Measurements from ENCODE around the gene PLEKHA4.

DNA sequence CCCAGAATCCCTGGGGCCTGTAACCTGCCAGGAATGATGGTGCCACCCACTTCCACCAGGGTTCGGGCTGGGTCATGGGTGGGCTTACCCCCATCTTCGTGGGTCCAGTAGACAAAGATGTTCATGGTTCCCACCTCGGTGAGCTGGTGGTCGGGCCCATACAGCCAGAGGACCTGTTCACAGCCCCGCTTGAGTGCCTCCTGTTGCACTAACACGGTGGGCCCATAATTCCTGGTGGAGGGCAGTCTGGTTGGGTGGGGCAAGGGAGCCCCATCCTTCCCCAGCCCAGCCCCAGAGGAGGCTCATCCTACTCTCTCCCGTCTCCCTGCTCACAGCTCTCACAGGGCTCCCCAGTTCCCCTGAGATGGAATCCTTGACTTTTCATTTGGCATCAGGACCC is 71.3 kb downstream of the PLEKHA4 start:
- TF ChIP-seq, protein P1, sequence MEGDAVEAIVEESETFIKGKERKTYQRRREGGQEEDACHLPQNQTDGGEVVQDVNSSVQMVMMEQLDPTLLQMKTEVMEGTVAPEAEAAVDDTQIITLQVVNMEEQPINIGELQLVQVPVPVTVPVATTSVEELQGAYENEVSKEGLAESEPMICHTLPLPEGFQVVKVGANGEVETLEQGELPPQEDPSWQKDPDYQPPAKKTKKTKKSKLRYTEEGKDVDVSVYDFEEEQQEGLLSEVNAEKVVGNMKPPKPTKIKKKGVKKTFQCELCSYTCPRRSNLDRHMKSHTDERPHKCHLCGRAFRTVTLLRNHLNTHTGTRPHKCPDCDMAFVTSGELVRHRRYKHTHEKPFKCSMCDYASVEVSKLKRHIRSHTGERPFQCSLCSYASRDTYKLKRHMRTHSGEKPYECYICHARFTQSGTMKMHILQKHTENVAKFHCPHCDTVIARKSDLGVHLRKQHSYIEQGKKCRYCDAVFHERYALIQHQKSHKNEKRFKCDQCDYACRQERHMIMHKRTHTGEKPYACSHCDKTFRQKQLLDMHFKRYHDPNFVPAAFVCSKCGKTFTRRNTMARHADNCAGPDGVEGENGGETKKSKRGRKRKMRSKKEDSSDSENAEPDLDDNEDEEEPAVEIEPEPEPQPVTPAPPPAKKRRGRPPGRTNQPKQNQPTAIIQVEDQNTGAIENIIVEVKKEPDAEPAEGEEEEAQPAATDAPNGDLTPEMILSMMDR (conservative IDR thresholded peaks at IDR 0.05; ENCODE audit: low read depth, low read length): no peak
- no peak for TF ChIP-seq EZH2phosphoT487 (IDR thresholded peaks at IDR 0.05; ENCODE audit: borderline replicate concordance, low read length)

All from PC-3 (cell line).